VCaP (cell line): ENCODE measurements around the gene TMEM231.
"Not testable (repeated sequence)": the region's sequence is repeated elsewhere in the genome, so short reads cannot be mapped to it uniquely, and the experiment has no call there.

Experiments
- H3K27ac ChIP-seq: fragments of 450-650 bp; 2 replicates; pipeline ENCODE4 v1.5.1; 2017
- CTCF ChIP-seq: fragments of 450-650 bp; conservative IDR thresholded peaks from 2 replicates; pipeline ENCODE4 v1.5.1; 2017; ENCODE audit warnings: mild to moderate bottlenecking, moderate library complexity

TMEM231 gene

GRCh38 chr16:75514296-75514695 lies 41.8 kb downstream of the TMEM231 start:
- no peak overlapping the region for H3K27ac ChIP-seq
- TF ChIP-seq CTCF, result no peak

GRCh38 chr16:75506574-75506973 lies 49.5 kb downstream of the TMEM231 start:
- H3K27ac ChIP-seq, result no peak overlapping the region
- TF ChIP-seq CTCF, result no peak

- no peak for TF ChIP-seq CTCF
- no peak overlapping the region for H3K27ac ChIP-seq
Observed at GRCh38 chr16:75506107-75506506, 49.9 kb downstream of the TMEM231 start.

- TF ChIP-seq CTCF, result no peak
Observed at GRCh38 chr16:75503801-75504200, 52.3 kb downstream of the TMEM231 start.

GRCh38 chr16:75502916-75503605 lies 53.0 kb downstream of the TMEM231 start:
- no peak for TF ChIP-seq CTCF
- H3K27ac ChIP-seq, result no peak overlapping the region

More at GRCh38 chr16:75503801-75504200, 52.3 kb downstream of the TMEM231 start:
- no peak overlapping the region for H3K27ac ChIP-seq

GRCh38 chr16:75501820-75502219 lies 54.2 kb downstream of the TMEM231 start:
- H3K27ac ChIP-seq, result not testable (repeated sequence)

- no peak for TF ChIP-seq CTCF
Observed at GRCh38 chr16:75501359-75501758, 54.7 kb downstream of the TMEM231 start.

GRCh38 chr16:75498605-75499322 lies 57.3 kb downstream of the TMEM231 start:
- not testable (repeated sequence) for H3K27ac ChIP-seq

More at GRCh38 chr16:75501359-75501758, 54.7 kb downstream of the TMEM231 start:
- no peak overlapping the region for H3K27ac ChIP-seq
